ENCODE measurements around the gene CTRL.

- TF ChIP-seq POLR2A (IDR thresholded peaks at IDR 0.05), result no peak
- TF ChIP-seq, protein P1, sequence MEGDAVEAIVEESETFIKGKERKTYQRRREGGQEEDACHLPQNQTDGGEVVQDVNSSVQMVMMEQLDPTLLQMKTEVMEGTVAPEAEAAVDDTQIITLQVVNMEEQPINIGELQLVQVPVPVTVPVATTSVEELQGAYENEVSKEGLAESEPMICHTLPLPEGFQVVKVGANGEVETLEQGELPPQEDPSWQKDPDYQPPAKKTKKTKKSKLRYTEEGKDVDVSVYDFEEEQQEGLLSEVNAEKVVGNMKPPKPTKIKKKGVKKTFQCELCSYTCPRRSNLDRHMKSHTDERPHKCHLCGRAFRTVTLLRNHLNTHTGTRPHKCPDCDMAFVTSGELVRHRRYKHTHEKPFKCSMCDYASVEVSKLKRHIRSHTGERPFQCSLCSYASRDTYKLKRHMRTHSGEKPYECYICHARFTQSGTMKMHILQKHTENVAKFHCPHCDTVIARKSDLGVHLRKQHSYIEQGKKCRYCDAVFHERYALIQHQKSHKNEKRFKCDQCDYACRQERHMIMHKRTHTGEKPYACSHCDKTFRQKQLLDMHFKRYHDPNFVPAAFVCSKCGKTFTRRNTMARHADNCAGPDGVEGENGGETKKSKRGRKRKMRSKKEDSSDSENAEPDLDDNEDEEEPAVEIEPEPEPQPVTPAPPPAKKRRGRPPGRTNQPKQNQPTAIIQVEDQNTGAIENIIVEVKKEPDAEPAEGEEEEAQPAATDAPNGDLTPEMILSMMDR (IDR thresholded peaks at IDR 0.05), result no peak
Measured at GRCh38 chr16:67897231-67897630, 34.4 kb downstream of the CTRL start.
